Ovary (tissue), 3 donors: Measurements from ENCODE around the gene PIK3C2G.

Source experiments
- CTCF ChIP-seq, 3 donors: fragments of 450-650 bp in 2 of 3; fragments of 200-600 bp in 1 of 3; IDR thresholded peaks; one replicate each; pipeline versions ENCODE4 v1.5.1 to v1.8.0; 2016 to 2022; ENCODE audit warnings: antibody characterized with exemption in 3 of 3, mild to moderate bottlenecking in 1 of 3
- POLR2A ChIP-seq: fragments of 450-650 bp; IDR thresholded peaks from one replicate; pipeline ENCODE4 v1.6.1; 2017; ENCODE audit warnings: antibody characterized with exemption, mild to moderate bottlenecking, moderate library complexity
- donor health status: DM: no; HTN: no; CAD: no.

GRCh38 chr12:18564306-18564705 is 303.0 kb downstream of the PIK3C2G start:
- no peak for TF ChIP-seq CTCF (IDR thresholded peaks at IDR 0.05)
- no peak for TF ChIP-seq POLR2A
